Fibroblast of pulmonary artery (primary cell): ENCODE measurements around the gene KRTAP5-6.
A peak's percentile ranks its signal among the peaks of the same experiment; 100 is the strongest.

Experiments used
- DNase-seq: peaks from one replicate; pipeline ENCODE4 v3.0.0-alpha.2; 2010; ENCODE audit warnings: low read depth
- H3K4me3 ChIP-seq: replicated peaks from 2 replicates; pipeline ENCODE4 v1.5.1; 2011; ENCODE audit warnings: low read depth, mild to moderate bottlenecking, control low read depth, low read length, moderate library complexity
- TF ChIP-seq, protein P1 (sequence below): IDR thresholded peaks from 2 replicates; pipeline ENCODE4 v1.5.1; 2011; ENCODE audit warnings: mild to moderate bottlenecking, control low read depth, low read length, inconsistent platforms; ENCODE audit errors: missing control alignments

Gene KRTAP5-6

DNA sequence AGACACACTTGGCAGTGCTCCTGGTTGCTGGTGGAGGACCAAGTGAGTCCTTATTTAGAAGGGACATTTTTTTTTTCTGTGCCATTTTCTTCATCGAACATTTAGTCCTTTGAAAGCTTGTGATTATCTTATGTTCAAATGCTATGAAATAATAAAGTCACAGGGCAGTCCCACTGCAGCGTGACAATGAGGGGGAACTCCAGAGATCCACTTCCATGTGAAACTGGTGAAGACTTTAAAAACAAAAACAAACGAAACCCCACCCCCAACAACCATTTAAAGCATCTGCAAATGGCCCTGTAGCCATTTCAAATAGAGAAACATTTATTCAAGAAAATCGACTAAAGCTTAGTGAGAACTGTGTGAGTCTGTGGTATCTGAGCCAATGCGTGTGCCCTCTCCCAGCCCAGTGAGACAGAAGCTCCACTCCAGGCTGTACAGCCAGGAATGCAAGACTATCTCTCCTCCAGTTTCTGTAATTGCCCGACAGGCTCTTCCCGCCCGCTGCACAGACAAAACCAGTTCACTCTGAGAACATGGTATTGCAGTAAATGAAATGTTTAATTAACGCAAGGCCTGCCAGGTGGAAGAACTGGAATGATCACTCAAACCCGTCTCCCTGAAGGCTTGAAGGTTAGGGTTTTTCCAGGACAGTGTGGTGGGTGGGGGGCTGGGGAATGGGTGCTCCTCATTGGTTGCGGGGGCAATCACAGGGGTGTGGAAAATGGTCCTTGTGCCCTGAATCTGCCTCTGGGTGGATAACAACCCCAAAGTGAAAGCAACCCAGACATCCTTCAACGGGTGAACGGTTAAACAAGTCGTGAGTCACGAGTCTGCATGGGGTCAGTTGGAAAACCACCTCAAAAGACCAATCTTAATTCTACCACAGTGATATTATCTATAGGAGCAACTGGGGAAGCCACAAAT is 8.4 kb downstream of the KRTAP5-6 start:
- no peak overlapping the region for H3K4me3 ChIP-seq
- TF ChIP-seq, protein P1, sequence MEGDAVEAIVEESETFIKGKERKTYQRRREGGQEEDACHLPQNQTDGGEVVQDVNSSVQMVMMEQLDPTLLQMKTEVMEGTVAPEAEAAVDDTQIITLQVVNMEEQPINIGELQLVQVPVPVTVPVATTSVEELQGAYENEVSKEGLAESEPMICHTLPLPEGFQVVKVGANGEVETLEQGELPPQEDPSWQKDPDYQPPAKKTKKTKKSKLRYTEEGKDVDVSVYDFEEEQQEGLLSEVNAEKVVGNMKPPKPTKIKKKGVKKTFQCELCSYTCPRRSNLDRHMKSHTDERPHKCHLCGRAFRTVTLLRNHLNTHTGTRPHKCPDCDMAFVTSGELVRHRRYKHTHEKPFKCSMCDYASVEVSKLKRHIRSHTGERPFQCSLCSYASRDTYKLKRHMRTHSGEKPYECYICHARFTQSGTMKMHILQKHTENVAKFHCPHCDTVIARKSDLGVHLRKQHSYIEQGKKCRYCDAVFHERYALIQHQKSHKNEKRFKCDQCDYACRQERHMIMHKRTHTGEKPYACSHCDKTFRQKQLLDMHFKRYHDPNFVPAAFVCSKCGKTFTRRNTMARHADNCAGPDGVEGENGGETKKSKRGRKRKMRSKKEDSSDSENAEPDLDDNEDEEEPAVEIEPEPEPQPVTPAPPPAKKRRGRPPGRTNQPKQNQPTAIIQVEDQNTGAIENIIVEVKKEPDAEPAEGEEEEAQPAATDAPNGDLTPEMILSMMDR: no peak
- DNase-seq: no peak

DNA sequence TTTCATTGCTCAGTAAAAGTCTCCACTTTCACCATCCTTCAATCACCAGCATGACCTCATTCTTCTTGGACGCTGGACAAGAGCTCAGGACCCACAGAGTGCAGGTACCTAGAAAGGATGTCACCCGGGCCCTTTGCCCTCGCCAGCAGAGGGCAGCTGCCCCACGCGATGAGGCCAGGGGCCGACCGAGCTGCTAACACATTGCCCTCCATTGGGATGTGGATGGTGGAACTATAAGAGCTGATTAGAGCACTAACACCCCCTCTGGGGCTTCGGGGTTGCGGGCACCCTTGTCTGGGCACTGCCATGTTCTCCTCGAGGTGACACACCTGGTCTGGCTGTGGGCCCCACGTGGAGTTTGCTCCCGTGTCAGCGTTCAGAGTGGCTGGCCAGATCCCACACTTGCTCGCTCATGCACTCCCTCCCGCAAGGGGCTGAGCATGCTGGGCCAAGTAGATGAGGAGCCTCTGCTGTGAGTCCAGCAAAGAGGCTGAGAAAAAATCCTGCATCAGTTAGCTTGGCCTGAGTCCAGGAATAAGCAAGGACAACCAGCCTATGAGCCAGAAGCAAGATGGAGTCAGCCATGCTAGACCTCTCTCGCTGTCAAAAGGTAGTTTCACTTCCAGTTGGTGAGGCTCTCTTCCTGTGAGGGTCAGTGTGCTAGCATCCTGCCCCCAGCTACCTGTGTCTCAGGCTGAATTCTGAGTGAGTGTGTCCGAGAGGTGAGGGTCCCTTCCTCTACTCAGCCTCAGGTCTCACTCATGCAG is 9.8 kb downstream of the KRTAP5-6 start:
- TF ChIP-seq, protein P1: peak; percentile 10
- H3K4me3 ChIP-seq: no peak overlapping the region
- DNase-seq: no peak

DNA sequence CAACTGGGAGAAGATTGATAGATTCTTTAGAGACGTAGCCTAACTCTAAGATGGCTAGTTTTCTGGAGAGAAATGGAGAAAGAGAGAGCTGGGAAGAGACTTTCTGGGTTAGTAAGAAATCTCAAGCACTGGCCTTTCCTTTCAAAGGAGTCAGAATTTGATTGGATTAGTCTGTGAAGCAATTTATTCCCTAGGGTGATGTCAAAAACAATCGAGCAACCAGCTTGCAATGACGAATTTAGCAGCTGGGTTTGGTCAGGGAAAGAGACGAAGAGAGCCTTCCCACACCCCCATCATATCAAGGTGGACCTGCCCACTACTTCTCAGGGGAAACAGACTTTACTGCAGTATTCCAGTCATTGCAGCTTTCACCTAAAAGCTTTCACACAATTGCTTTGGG is 10.8 kb downstream of the KRTAP5-6 start:
- peak; percentile 6 for DNase-seq
- no peak overlapping the region for H3K4me3 ChIP-seq
- TF ChIP-seq, protein P1: no peak

DNA sequence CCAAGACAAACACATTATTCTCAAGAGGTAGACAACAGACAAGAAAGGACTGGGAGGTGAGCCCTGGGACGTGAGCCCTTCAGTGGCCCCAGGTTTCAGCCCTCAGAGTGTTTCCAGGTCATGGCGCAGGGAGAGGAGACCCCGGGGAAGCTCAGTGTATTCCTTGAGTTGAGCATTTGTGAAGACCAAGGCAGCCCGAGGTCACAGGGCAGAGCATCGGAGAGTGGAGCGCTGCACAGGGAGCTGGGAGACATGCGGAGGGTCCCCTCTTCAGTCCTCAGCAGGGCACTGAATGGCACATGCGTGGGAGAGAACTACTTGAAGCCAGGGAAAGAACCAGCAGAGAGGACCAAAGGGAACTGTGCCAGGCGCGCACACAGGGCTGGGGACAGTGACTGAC is 11.7 kb downstream of the KRTAP5-6 start:
- H3K4me3 ChIP-seq: no peak overlapping the region
- no peak for DNase-seq
- TF ChIP-seq, protein P1: no peak

DNA sequence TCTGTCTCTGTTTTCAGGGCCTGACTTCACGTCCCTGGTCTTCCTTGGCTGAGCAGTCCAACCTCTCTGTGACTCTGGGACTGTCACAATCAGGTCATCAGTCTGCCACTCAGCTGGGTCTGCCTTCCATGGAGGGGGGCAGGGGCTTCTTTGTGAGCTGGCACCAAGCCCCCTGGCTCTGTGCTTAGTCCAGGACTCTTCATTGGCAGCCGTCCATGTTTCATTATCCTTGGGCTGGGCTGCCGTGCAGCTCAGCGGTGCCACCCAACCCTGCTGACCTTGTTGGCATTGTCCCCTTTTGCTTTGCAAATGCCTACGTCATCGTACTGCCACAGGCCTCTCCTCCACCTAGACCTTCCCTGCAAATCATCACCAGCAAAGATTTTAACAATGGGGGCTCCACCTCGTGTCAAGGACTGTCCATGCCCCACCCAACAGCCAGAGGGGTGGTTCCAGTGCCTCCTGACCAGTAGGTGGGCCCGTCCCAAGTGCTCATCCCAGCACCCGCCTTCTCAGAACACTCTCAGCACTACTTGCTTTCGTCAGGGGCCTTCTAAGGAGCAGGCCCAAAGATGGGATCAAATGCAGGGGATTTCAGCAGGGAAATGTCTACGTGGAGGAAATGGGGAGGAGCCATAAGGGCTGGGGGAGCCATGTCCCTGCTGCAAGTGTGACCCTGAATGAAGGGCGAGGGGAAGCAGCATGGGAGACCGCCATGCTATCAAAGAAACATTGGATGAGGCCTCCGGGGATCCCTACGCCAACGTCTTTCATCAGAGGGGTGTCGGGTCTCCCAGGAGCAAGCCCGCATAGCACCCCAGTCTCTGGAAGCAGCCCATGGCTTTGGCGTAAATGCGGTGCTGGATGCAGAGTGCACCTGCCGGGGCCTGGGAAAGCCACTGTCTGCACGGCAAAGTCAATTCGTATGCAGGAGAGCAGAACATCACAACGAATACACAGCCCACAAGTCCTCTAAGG is 18.2 kb downstream of the KRTAP5-6 start:
- DNase-seq: no peak
- no peak overlapping the region for H3K4me3 ChIP-seq
- TF ChIP-seq, protein P1: no peak

DNA sequence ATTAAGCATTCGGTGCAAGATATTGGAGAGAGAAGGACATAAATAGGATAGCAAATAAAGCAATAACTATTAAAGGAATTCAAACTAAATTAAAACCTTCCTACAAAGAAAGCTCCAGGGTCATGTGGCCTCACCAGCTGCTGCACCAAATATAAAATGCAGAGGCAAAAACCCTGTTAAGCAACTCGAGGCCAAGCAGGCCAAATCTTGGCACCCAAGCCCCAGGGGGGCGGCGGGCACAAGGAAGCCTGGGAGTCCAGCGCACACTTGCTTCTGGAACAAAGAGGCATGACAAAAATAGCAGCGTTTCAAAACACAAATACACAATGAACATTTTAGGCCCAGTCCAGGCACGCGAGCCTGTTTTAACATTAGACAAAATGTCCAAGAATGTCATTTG is 20.8 kb downstream of the KRTAP5-6 start:
- TF ChIP-seq, protein P1: no peak
- H3K4me3 ChIP-seq: no peak overlapping the region
- DNase-seq: no peak
